NCI-H2029 treated with DMSO at 0.1 percent for 48 hours (cell line): ENCODE data around the gene ARID5B.

Source experiments
- DNase-seq: peaks from one replicate; lab custom pipeline; 2025; lab: John Stamatoyannopoulos, UW

Gene ARID5B

GRCh38 chr10:61904733-61905725 lies 3.5 kb downstream of the ARID5B start:
- no peak for DNase-seq

DNA sequence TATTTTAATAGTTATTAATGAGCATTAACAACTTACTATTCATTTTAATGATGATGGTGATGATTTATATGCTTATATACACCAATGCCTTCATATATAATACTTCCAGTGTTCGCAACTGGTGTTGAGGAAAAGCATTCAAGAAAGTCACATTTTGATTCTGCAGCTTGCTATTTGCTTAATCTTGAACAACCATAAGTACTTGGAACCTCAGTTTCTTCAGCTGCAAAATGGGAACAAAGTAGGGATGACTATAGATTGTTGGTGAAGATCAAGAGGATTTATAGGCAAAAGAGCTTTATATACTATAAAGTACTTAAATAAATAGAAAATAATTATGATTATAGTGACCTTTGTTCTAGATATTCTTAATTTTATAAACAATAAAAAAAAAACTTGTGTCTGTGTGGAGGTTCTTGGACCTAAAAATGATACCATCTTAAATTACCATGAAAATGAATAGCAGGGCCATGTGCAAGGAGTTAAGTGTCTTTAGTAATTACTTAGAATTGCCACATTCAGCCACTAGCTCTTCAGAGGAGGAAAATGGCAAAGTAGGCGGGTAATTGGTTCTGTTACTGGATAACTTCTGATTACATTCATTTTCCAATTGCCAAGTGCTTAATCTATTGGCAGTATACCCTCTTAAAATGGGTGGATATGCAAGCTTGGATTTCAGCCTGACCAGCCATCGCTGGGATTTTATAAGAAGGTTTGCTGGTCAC lies 4.5 kb downstream of the ARID5B start:
- no peak for DNase-seq

- DNase-seq, result no peak
Measured at GRCh38 chr10:61906562-61906901, 5.0 kb downstream of the ARID5B start.

DNA sequence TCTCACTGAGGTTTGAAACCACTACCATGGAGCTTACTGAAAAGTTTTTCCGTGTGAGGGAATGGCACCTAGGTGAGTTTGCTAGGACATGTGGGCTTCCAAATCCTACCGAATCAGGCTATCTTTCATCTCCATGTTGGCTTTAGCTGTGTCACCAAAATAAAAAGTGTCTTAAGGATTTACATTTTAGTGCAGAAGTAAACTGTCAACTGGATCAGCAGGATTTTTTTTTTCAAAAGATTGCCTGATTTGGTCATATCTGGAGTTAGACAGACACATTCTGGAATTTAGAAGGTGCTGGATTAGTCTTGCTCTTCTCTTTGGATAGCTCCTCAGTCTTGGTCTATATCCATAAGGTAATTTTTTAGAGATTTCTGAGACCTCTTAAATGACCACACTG lies 5.5 kb downstream of the ARID5B start:
- DNase-seq, result no peak

DNA sequence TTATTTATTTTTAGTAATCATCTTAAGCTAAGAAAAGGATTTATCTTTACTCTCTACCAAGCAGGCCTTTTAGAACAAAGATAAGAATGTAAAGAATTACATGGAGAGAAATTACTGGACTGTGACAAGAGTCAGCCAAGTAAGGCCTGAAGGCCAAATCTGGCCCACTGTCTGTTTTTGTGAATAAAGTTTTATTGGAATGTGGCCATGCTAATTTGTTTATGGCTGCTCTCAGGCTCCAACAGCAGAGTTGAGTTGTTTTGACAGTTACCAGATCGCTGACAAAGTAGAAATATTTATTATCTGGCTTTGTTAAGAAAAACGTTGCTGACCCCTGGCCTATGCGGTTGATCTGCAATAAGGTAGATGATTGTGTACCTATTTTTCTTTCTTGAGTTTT lies 6.1 kb downstream of the ARID5B start:
- no peak for DNase-seq

GRCh38 chr10:61910226-61910805 lies 8.8 kb downstream of the ARID5B start:
- DNase-seq, result no peak

- DNase-seq, result no peak
Measured at GRCh38 chr10:61910894-61911293, 9.4 kb downstream of the ARID5B start.

DNA sequence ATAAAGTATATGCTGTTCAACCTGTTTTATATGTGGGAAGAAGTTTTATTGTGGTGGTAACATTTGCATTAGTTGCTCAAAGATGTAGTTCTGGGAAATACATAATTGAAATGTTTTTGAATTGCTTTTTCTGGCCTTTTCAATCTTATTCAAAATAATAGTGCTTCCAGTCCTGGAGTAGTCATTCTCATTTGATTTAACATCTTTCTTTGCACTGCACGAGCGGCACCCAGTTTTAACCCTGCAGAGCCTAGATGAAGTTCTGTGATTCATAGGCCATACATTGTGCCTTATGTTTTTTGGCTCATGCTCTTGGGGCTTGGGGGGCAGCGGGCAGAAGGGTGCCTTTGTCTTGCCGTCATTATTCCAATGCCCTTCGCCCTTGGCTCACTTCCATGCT lies 9.9 kb downstream of the ARID5B start:
- no peak for DNase-seq

DNA sequence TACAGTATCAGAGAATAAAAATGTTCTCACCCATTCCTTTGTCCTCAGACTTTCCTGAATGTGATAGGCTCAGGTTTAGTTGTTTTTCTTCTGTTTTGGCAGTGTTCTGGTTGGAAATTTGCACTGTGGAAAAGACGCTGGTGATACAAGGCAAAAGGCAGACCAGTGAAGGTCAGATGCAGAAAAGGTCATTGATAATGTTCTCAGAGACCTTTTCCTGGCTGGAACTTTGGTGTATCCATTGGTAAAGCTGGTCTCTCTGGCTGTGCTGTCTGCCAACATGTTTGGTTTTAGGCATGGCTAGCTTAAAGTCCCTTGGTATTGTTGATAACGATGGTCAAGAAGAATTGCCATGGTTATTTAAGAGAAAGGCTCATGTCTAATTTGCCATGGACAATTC lies 11.5 kb downstream of the ARID5B start:
- DNase-seq, result no peak

GRCh38 chr10:61918140-61918539 lies 16.6 kb downstream of the ARID5B start:
- DNase-seq, result no peak

- no peak for DNase-seq
Measured at GRCh38 chr10:61918989-61919388, 17.5 kb downstream of the ARID5B start.

DNA sequence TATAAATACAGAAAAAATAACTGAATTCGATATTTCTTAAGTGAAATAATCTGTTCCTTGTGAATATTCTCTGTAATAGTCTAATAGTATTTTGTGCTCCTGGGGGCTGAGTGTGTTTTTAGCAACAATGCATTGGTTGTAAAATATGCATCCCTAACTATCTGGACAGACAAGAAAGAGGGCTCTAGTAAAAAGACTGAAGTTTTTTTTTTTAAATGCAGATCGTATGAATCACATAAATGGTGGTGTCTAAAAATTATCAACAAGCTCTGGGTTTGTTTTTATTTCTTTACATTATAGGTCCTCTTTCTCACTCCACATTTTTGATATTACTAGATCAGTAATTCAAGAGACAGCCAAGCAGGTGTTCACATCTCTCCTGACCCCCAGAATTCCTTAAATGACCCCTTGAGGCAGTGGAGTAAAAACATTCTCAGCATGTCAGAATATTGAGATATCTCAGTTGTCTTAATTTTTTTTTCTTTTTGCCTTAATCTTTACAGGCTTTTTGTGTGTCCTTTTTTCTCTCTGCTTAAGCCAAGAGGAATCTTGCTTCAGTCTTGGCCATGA lies 18.2 kb downstream of the ARID5B start:
- DNase-seq, result no peak

GRCh38 chr10:61921143-61921542 lies 19.6 kb downstream of the ARID5B start:
- no peak for DNase-seq

DNA sequence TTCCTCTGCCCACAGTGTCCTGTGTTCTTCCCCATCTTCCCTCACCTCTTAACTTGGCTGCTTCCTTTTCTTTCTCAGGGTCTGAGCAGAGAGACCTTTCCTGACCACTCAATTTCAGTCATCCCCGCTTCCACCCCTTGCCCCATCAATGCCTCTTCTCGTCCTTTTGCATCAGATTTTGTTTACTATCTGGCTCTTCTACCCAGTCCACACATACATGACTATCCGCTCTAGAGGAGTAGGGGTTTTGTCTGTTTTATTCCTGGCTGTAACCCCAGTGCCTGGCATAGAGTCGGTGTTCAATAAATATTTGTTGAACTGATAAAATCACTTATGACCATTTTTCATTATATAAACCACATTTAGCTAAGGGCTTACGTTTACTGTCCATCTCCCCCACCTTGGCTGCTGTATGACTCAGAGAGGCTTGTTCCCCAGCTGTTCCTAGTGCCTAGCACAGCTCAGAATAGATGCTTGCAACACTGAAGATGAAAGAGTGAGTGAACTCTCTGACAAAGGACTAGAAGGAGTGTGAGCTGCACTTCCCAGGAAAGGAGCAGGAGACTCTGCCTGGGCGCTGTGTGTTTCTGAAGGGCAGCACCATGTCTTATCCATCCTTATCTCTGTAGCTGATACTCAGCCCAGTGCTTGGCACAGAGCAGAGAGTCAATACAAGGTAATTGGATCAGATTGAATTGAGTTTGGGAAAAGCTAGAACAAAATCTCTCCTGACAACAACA lies 21.9 kb downstream of the ARID5B start:
- DNase-seq, result no peak

DNA sequence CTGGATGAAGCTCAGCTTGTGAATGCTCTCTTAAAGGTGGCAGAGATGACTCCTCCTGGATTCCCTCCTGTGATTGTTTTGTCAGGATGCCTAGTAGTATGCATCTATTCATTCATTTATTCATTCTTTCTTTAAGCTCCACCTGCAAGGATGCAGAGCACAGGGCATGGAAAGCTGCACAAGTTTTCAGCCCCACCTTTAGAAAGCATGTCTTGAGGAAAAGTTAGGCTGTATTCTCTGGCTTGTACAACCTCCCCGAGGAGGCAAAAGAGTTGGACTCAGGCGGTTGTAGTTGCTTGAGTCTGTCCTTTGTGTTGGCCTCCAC lies 22.4 kb downstream of the ARID5B start:
- DNase-seq, result no peak

GRCh38 chr10:61929555-61929954 lies 28.1 kb downstream of the ARID5B start:
- no peak for DNase-seq

GRCh38 chr10:61931620-61932332 lies 30.3 kb downstream of the ARID5B start:
- DNase-seq, result no peak

DNA sequence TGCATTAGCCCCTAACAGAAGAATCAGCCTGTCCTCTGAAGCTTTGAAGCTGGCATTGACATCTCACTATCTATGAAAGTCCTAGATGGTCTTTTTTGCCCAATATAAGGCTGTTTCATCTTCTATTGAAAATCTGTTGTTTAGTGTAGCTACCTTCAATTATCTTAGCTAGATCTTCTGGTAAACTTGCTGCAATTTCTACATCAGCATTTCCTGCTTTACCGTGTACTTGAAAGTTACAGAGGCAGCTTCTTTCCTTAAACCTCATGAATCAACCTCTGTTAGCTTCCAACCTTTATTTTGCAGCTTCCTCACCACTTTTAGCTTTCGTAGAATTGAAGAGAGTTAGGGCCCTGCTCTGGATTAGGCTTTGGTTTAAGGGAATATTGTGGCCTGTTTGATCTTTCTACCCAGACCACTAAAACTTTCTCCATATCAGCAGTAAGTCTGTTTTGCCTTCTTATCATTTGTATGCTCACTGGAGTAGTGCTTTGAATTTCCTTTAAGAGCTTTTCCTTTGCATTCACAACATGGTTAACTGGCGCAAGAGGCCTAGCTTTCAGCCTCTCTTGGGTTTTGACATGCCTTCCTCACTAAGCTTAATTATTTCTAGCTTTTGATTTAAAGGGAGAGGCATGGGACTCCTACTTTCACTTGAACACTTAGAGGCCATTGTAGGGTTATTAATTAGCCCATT lies 32.5 kb downstream of the ARID5B start:
- no peak for DNase-seq

GRCh38 chr10:61935077-61935476 lies 33.6 kb downstream of the ARID5B start:
- no peak for DNase-seq

- DNase-seq, result no peak
Measured at GRCh38 chr10:61936770-61937169, 35.3 kb downstream of the ARID5B start.
